Measurements from ENCODE around the gene EML1.

EML1 gene

GRCh38 chr14:99780690-99781089, 12.5 kb upstream of the EML1 start:
- DNase-seq, result no peak

- DNase-seq, result no peak
Observed at GRCh38 chr14:99781091-99781490, 12.1 kb upstream of the EML1 start.

GRCh38 chr14:99781853-99782610, 11.2 kb upstream of the EML1 start:
- DNase-seq, result no peak

GRCh38 chr14:99784508-99784907, 8.7 kb upstream of the EML1 start:
- DNase-seq, result no peak

GRCh38 chr14:99785426-99785825, 7.8 kb upstream of the EML1 start:
- no peak for DNase-seq

- DNase-seq, result no peak
Observed at GRCh38 chr14:99786511-99786989, 6.7 kb upstream of the EML1 start.

GRCh38 chr14:99788713-99789112, 4.5 kb upstream of the EML1 start:
- no peak for DNase-seq

- no peak for DNase-seq
Observed at GRCh38 chr14:99789581-99789980, 3.6 kb upstream of the EML1 start.

- DNase-seq, result no peak
Observed at GRCh38 chr14:99790201-99790977, 2.8 kb upstream of the EML1 start.

- no peak for DNase-seq
Observed at GRCh38 chr14:99790978-99791376, 2.2 kb upstream of the EML1 start.

GRCh38 chr14:99791476-99792209, 1.6 kb upstream of the EML1 start:
- no peak for DNase-seq

GRCh38 chr14:99792210-99792535, 1.0 kb upstream of the EML1 start:
- no peak for DNase-seq

GRCh38 chr14:99792551-99793212, 531 bp upstream of the EML1 start:
- DNase-seq, result no peak

GRCh38 chr14:99794151-99794780, 1.1 kb downstream of the EML1 start:
- DNase-seq, result no peak

- no peak for DNase-seq
Observed at GRCh38 chr14:99795046-99795445, 1.8 kb downstream of the EML1 start.

- no peak for DNase-seq
Observed at GRCh38 chr14:99797231-99797630, 4.0 kb downstream of the EML1 start.

- DNase-seq, result no peak
Observed at GRCh38 chr14:99800781-99801180, 7.6 kb downstream of the EML1 start.

GRCh38 chr14:99802301-99803105, 9.3 kb downstream of the EML1 start:
- DNase-seq, result no peak

- DNase-seq, result no peak
Observed at GRCh38 chr14:99803106-99803775, 10.0 kb downstream of the EML1 start.

- DNase-seq, result no peak
Observed at GRCh38 chr14:99803803-99804202, 10.6 kb downstream of the EML1 start.

- no peak for DNase-seq
Observed at GRCh38 chr14:99805757-99806439, 12.7 kb downstream of the EML1 start.
